HEK293 (cell line): Measurements from ENCODE around the gene FAM32A.

ENCODE experiments used
- CTCF ChIA-PET: fragments of 350-600 bp; formaldehyde crosslinking; extraction: SDS; loops from one replicate; lab custom pipeline; 2021; ENCODE audit warnings: antibody characterized with exemption; lab: Yijun Ruan, JAX
- POLR2A ChIA-PET: fragments of 300-600 bp; formaldehyde crosslinking; extraction: SDS; loops from one replicate; lab custom pipeline; 2020; ENCODE audit warnings: antibody characterized with exemption, inconsistent platforms; lab: Yijun Ruan, JAX
- H3K27ac ChIP-seq: fragments of 200-500 bp; sonication (Bioruptor generic); 2 replicates; pipeline ENCODE4 v1.5.1; 2014; ENCODE audit warnings: low read depth, low read length, control low read depth, inconsistent platforms; ENCODE audit errors: extremely low read depth
- H3K36me3 ChIP-seq, 2 experiments: fragments of 200-500 bp in 1 of 2; sonication (Bioruptor generic) in 1 of 2; 1 replicate in 1 of 2; 2 replicates in 1 of 2; pipeline ENCODE4 v1.5.1; 2014 to 2017; ENCODE audit warnings: inconsistent platforms in 2 of 2, low read length in 2 of 2; ENCODE audit not compliant: control insufficient read depth in 2 of 2, insufficient read depth in 1 of 2
- H3K4me1 ChIP-seq: fragments of 200-500 bp; sonication (Bioruptor generic); 2 replicates; pipeline ENCODE4 v1.5.1; 2014; ENCODE audit warnings: mild to moderate bottlenecking, low read length, inconsistent platforms; ENCODE audit not compliant: control insufficient read depth, insufficient read depth
- H3K4me3 ChIP-seq: 2 replicates; pipeline ENCODE4 v1.5.1; 2011; ENCODE audit warnings: low read depth, mild to moderate bottlenecking, control low read depth, low read length, moderate library complexity
- H3K9me3 ChIP-seq: fragments of 200-500 bp; sonication (Bioruptor generic); 2 replicates; pipeline ENCODE4 v1.5.1; 2014; ENCODE audit warnings: low read depth, low read length, inconsistent platforms; ENCODE audit not compliant: control insufficient read depth, insufficient read depth
- ATF2 ChIP-seq: fragments of 450-650 bp; formaldehyde crosslinking; IDR thresholded peaks from 2 replicates; pipeline ENCODE4 v1.5.1; 2016; ENCODE audit warnings: missing biosample characterization, missing genetic modification characterization, low read depth
- CTCF ChIP-seq: fragments of 450-650 bp; formaldehyde crosslinking; IDR thresholded peaks from 2 replicates; pipeline ENCODE4 v1.5.1; 2016; ENCODE audit warnings: missing biosample characterization, missing genetic modification characterization
- KLF8 ChIP-seq: fragments of 450-650 bp; formaldehyde crosslinking; IDR thresholded peaks from 2 replicates; pipeline ENCODE4 v1.5.1; 2016; ENCODE audit warnings: missing biosample characterization, missing genetic modification characterization
- MYNN ChIP-seq: fragments of 450-650 bp; formaldehyde crosslinking; IDR thresholded peaks from 2 replicates; pipeline ENCODE4 v1.5.1; 2016; ENCODE audit warnings: missing biosample characterization, missing genetic modification characterization, borderline replicate concordance
- REST ChIP-seq: fragments of 450-650 bp; formaldehyde crosslinking; IDR thresholded peaks from 2 replicates; pipeline ENCODE4 v1.5.1; 2016; ENCODE audit warnings: missing biosample characterization, missing genetic modification characterization
- SP2 ChIP-seq: fragments of 450-650 bp; formaldehyde crosslinking; IDR thresholded peaks from 2 replicates; pipeline ENCODE4 v1.5.1; 2016; ENCODE audit warnings: missing biosample characterization, missing genetic modification characterization
- ZFP37 ChIP-seq: fragments of 450-650 bp; formaldehyde crosslinking; IDR thresholded peaks from 2 replicates; pipeline ENCODE4 v1.5.1; 2016; ENCODE audit warnings: missing biosample characterization, missing genetic modification characterization
- ZIC2 ChIP-seq: fragments of 450-650 bp; formaldehyde crosslinking; IDR thresholded peaks from 2 replicates; pipeline ENCODE4 v1.5.1; 2016; ENCODE audit warnings: missing biosample characterization, missing genetic modification characterization
- ZNF274 ChIP-seq, 2 experiments: fragments of 200-500 bp in 1 of 2; fragments of 450-650 bp in 1 of 2; sonication (Bioruptor generic) in 1 of 2; formaldehyde crosslinking in 1 of 2; IDR thresholded peaks; 2 replicates each; pipeline versions ENCODE4 v1.5.1 to v1.6.1; 2014 to 2016; ENCODE audit warnings: borderline replicate concordance in 1 of 2, inconsistent platforms in 1 of 2, low read length in 1 of 2, missing biosample characterization in 1 of 2, missing genetic modification characterization in 1 of 2
- ZNF335 ChIP-seq: fragments of 450-650 bp; formaldehyde crosslinking; conservative IDR thresholded peaks from 2 replicates; pipeline ENCODE4 v1.5.1; 2016; ENCODE audit warnings: missing biosample characterization, missing genetic modification characterization
- ZNF37A ChIP-seq: fragments of 450-650 bp; IDR thresholded peaks from 2 replicates; pipeline ENCODE4 v1.5.1; 2018; ENCODE audit warnings: missing biosample characterization, missing genetic modification characterization
- ZNF391 ChIP-seq: fragments of 450-650 bp; formaldehyde crosslinking; IDR thresholded peaks from 2 replicates; pipeline ENCODE4 v1.5.1; 2016; ENCODE audit warnings: low read depth, missing biosample characterization, missing genetic modification characterization, borderline replicate concordance
- ZNF48 ChIP-seq: fragments of 450-650 bp; formaldehyde crosslinking; IDR thresholded peaks from 2 replicates; pipeline ENCODE4 v1.5.1; 2016; ENCODE audit warnings: missing biosample characterization, missing genetic modification characterization
- ZNF580 ChIP-seq: fragments of 450-650 bp; formaldehyde crosslinking; IDR thresholded peaks from 2 replicates; pipeline ENCODE4 v1.5.1; 2016; ENCODE audit warnings: missing biosample characterization, missing genetic modification characterization
- ZNF596 ChIP-seq: fragments of 450-650 bp; IDR thresholded peaks from 2 replicates; pipeline ENCODE4 v1.5.0; 2018; ENCODE audit warnings: missing biosample characterization, mild to moderate bottlenecking, missing genetic modification characterization, moderate library complexity
- ZNF600 ChIP-seq: fragments of 450-650 bp; formaldehyde crosslinking; IDR thresholded peaks from 2 replicates; pipeline ENCODE4 v1.5.1; 2016; ENCODE audit warnings: missing biosample characterization, missing genetic modification characterization
- ZNF626 ChIP-seq: fragments of 450-650 bp; sonication (Bioruptor Pico); formaldehyde crosslinking; IDR thresholded peaks from 2 replicates; pipeline ENCODE4 v1.5.1; 2018; ENCODE audit warnings: missing biosample characterization, missing genetic modification characterization, inconsistent platforms
- ZNF660 ChIP-seq: fragments of 450-650 bp; IDR thresholded peaks from 2 replicates; pipeline ENCODE4 v1.5.1; 2018; ENCODE audit warnings: missing biosample characterization, mild to moderate bottlenecking, missing genetic modification characterization
- ZNF707 ChIP-seq: fragments of 450-650 bp; formaldehyde crosslinking; IDR thresholded peaks from 2 replicates; pipeline ENCODE4 v1.5.1; 2016; ENCODE audit warnings: missing biosample characterization, missing genetic modification characterization
- ZNF837 ChIP-seq: fragments of 450-650 bp; formaldehyde crosslinking; IDR thresholded peaks from 2 replicates; pipeline ENCODE4 v1.5.1; 2016; ENCODE audit warnings: missing biosample characterization, missing genetic modification characterization
- TF ChIP-seq, protein P1 (sequence below): fragments of 450-650 bp; formaldehyde crosslinking; IDR thresholded peaks from 2 replicates; pipeline ENCODE4 v1.5.1; 2016; ENCODE audit warnings: missing biosample characterization, missing genetic modification characterization

Gene FAM32A

GRCh38 chr19:16229322-16229641 is 44.1 kb downstream of the FAM32A start:
- POLR2A ChIA-PET: no interaction called here
- CTCF ChIA-PET: interaction anchor here (1.1 kb wide), 1 partner anchor 19 kb away, joined by 4 read pairs; no protein-coding TSS in a partner anchor
- peaks cover 0 to 91% of the 10 kb centered on the region in 2 experiments; a peak in 2 of 3 replicates for H3K36me3 ChIP-seq
- no peaks in the 10 kb centered on the region for H3K4me1 ChIP-seq
- H3K4me3 ChIP-seq: no peak overlapping the region
- H3K27ac ChIP-seq: no peak overlapping the region
- no peak for TF ChIP-seq ZNF37A
- TF ChIP-seq ZNF600 (tag by site-specific recombination): peak; percentile 41
- TF ChIP-seq CTCF (tag by site-specific recombination): no peak
- no peaks in the 10 kb centered on the region for H3K9me3 ChIP-seq

DNA sequence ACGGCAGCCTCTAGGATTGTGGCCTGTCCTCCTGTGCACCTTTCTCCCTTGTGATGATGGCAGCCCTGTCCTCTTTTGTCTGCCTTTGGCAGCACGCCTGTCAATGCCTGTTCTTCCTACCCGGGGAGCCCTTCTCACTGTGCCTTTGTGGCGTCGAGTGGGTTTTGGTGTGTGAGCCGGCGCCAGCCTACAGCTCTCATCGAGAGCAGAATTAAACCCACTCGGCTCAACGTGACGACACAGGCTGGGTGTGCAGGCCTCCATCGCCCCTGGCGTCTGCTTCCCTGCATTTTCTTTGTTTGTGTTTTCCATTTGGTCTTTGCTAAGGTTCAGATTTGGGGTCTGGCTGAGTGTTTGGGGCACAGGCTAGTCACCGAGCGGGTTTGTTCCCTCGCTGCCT is 46.9 kb downstream of the FAM32A start:
- H3K9me3 ChIP-seq: no peaks in the 10 kb centered on the region
- H3K27ac ChIP-seq: no peak overlapping the region
- H3K4me3 ChIP-seq: no peak overlapping the region
- H3K36me3 ChIP-seq: peaks cover 0 to 80% of the 10 kb centered on the region in 2 experiments; a peak in 2 of 3 replicates
- TF ChIP-seq ZNF707 (tag by site-specific recombination): no peak
- no peak for TF ChIP-seq ZNF660
- TF ChIP-seq ZFP37 (tag by site-specific recombination): no peak
- TF ChIP-seq ZNF596 (tag by site-specific recombination): no peak
- TF ChIP-seq KLF8 (tag by site-specific recombination): no peak
- TF ChIP-seq ZNF48 (tag by site-specific recombination): no peak
- TF ChIP-seq ZIC2: no peak
- no peak for TF ChIP-seq ZNF335 (tag by site-specific recombination)
- no peak for TF ChIP-seq ZNF391 (tag by site-specific recombination)
- TF ChIP-seq, protein P1, sequence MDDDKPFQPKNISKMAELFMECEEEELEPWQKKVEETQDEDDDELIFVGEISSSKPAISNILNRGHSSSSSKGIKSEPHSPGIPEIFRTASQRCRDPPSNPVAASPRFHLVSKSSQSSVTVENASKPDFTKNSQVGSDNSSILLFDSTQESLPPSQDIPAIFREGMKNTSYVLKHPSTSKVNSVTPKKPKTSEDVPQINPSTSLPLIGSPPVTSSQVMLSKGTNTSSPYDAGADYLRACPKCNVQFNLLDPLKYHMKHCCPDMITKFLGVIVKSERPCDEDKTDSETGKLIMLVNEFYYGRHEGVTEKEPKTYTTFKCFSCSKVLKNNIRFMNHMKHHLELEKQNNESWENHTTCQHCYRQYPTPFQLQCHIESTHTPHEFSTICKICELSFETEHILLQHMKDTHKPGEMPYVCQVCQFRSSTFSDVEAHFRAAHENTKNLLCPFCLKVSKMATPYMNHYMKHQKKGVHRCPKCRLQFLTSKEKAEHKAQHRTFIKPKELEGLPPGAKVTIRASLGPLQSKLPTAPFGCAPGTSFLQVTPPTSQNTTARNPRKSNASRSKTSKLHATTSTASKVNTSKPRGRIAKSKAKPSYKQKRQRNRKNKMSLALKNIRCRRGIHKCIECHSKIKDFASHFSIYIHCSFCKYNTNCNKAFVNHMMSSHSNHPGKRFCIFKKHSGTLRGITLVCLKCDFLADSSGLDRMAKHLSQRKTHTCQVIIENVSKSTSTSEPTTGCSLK (tag by site-specific recombination): no peak
- TF ChIP-seq ZNF626: no peak
- TF ChIP-seq ZNF580 (tag by site-specific recombination): no peak
- TF ChIP-seq SP2 (tag by site-specific recombination): no peak
- TF ChIP-seq ATF2 (tag by site-specific recombination): no peak
- no peak for TF ChIP-seq REST (tag by site-specific recombination)
- no peak for TF ChIP-seq ZNF837
- no peak for TF ChIP-seq MYNN (tag by site-specific recombination)
- no peak for TF ChIP-seq ZNF274 (IDR thresholded peaks at IDR 0.05; ENCODE audit: low read length)
- TF ChIP-seq ZNF274 (tag by site-specific recombination; IDR thresholded peaks at IDR 0.05; ENCODE audit: borderline replicate concordance): no peak
- no peaks in the 10 kb centered on the region for H3K4me1 ChIP-seq
- CTCF ChIA-PET: interaction anchor here (1.0 kb wide), 1 partner anchor 190 kb away, joined by 3 read pairs; no protein-coding TSS in a partner anchor
- POLR2A ChIA-PET: no interaction called here
